DND-41 (cell line): ENCODE data around the gene TGFBR2.

Experiments used
- ATAC-seq: fragments of 200-7000 bp; cut with Tn5 transposase; 3 replicates; pipeline ENCODE4 v1.9.1; 2021; ENCODE audit warnings: low read depth; ENCODE audit not compliant: insufficient read depth
- DNase-seq: peaks from one replicate; pipeline ENCODE4 v3.0.0-alpha.2; 2020
- H2AFZ ChIP-seq: 2 replicates; pipeline ENCODE4 v1.6.0; 2012; ENCODE audit warnings: low read depth, low read length
- H3K27ac ChIP-seq: 2 replicates; pipeline ENCODE4 v1.5.1; 2012; ENCODE audit warnings: low read length, inconsistent platforms
- H3K27me3 ChIP-seq: fragments of 200-600 bp; sonication (generic); 2 replicates; pipeline ENCODE4 v1.6.0; 2012; ENCODE audit warnings: low read length, mild to moderate bottlenecking, inconsistent platforms; ENCODE audit not compliant: insufficient read depth, poor library complexity
- H3K36me3 ChIP-seq: 2 replicates; pipeline ENCODE4 v1.5.1; 2012; ENCODE audit warnings: low read length, inconsistent platforms; ENCODE audit not compliant: insufficient read depth
- H3K4me1 ChIP-seq: 2 replicates; pipeline ENCODE4 v1.5.1; 2012; ENCODE audit warnings: mild to moderate bottlenecking, low read length; ENCODE audit not compliant: insufficient read depth
- H3K4me2 ChIP-seq: 2 replicates; pipeline ENCODE4 v1.6.0; 2012; ENCODE audit warnings: mild to moderate bottlenecking, moderate library complexity, low read length, inconsistent platforms; ENCODE audit not compliant: insufficient read depth
- H3K4me3 ChIP-seq, 2 experiments: fragments of 200-600 bp in 1 of 2; shearing (Covaris generic) in 1 of 2; 2 replicates each; pipeline ENCODE4 v1.5.1; 2012 to 2016; ENCODE audit warnings: inconsistent platforms in 2 of 2, low read length in 2 of 2, mild to moderate bottlenecking in 2 of 2, low read depth in 1 of 2, moderate library complexity in 1 of 2
- H3K79me2 ChIP-seq: 2 replicates; pipeline ENCODE4 v1.6.0; 2012; ENCODE audit warnings: low read length, inconsistent platforms; ENCODE audit not compliant: insufficient read depth
- H3K9ac ChIP-seq: 2 replicates; pipeline ENCODE4 v1.6.0; 2012; ENCODE audit warnings: low read depth, mild to moderate bottlenecking, inconsistent platforms, low read length, moderate library complexity
- H3K9me3 ChIP-seq: 2 replicates; pipeline ENCODE4 v1.5.1; 2012; ENCODE audit warnings: low read length, moderate library complexity, mild to moderate bottlenecking, inconsistent platforms; ENCODE audit not compliant: insufficient read depth, severe bottlenecking
- H4K20me1 ChIP-seq: 2 replicates; pipeline ENCODE4 v1.6.0; 2012; ENCODE audit warnings: low read length; ENCODE audit not compliant: insufficient read depth
- CTCF ChIP-seq: IDR thresholded peaks from 2 replicates; pipeline ENCODE4 v1.5.1; 2012; ENCODE audit warnings: borderline replicate concordance, low read length, moderate library complexity, mild to moderate bottlenecking; ENCODE audit not compliant: poor library complexity, severe bottlenecking; ENCODE audit errors: extremely low read depth
- EZH2 ChIP-seq: IDR thresholded peaks from 3 replicates; pipeline ENCODE4 v1.6.1; 2012; ENCODE audit warnings: borderline replicate concordance, low read depth, mild to moderate bottlenecking, moderate library complexity, low read length, inconsistent platforms; ENCODE audit not compliant: severe bottlenecking

Gene TGFBR2

GRCh38 chr3:30707825-30708224 lies 101.4 kb downstream of the TGFBR2 start:
- Histone ChIP-seq H2AFZ (no peak overlapping the region), H4K20me1 (no peaks in the 10 kb centered on the region), H3K9me3 (peaks cover 2% of the 10 kb centered on the region), H3K4me2 (no peak overlapping the region), H3K27me3 (no peaks in the 10 kb centered on the region), H3K4me3 (no peak overlapping the region), H3K9ac (no peak overlapping the region), H3K36me3 (no peaks in the 10 kb centered on the region), H3K4me1 (no peaks in the 10 kb centered on the region), H3K27ac (no peak overlapping the region), H3K79me2 (no peaks in the 10 kb centered on the region)
- no peak for TF ChIP-seq EZH2
- no peak for TF ChIP-seq CTCF
- no peak for ATAC-seq
- DNase-seq = no peak

- DNase-seq = no peak
- Histone ChIP-seq H3K9ac (no peak overlapping the region), H3K9me3 (no peaks in the 10 kb centered on the region), H3K4me2 (no peak overlapping the region), H2AFZ (no peak overlapping the region), H3K4me3 (no peak overlapping the region), H3K4me1 (no peaks in the 10 kb centered on the region), H4K20me1 (no peaks in the 10 kb centered on the region), H3K27me3 (no peaks in the 10 kb centered on the region), H3K27ac (no peak overlapping the region), H3K79me2 (no peaks in the 10 kb centered on the region), H3K36me3 (no peaks in the 10 kb centered on the region)
- ATAC-seq = no peak
- no peak for TF ChIP-seq EZH2
- TF ChIP-seq CTCF = no peak
These were observed 102.1 kb downstream of the TGFBR2 start for GRCh38 chr3:30708472-30708871.

- Histone ChIP-seq H4K20me1 (no peaks in the 10 kb centered on the region), H2AFZ (no peak overlapping the region), H3K36me3 (no peaks in the 10 kb centered on the region), H3K4me3 (no peak overlapping the region), H3K27me3 (no peaks in the 10 kb centered on the region), H3K9me3 (no peaks in the 10 kb centered on the region), H3K27ac (no peak overlapping the region), H3K9ac (no peak overlapping the region), H3K79me2 (no peaks in the 10 kb centered on the region), H3K4me1 (no peaks in the 10 kb centered on the region), H3K4me2 (no peak overlapping the region)
- no peak for TF ChIP-seq CTCF
- no peak for TF ChIP-seq EZH2
- ATAC-seq = no peak
- no peak for DNase-seq
These were observed 103.6 kb downstream of the TGFBR2 start for GRCh38 chr3:30710017-30710416.

- no peak for TF ChIP-seq CTCF
- DNase-seq (no peak), ATAC-seq (no peak)
- H3K4me3 ChIP-seq = no peak overlapping the region
- no peaks in the 10 kb centered on the region for H4K20me1 ChIP-seq
- no peak overlapping the region for H2AFZ ChIP-seq
- H3K4me2 ChIP-seq = no peak overlapping the region
- no peaks in the 10 kb centered on the region for H3K79me2 ChIP-seq
- no peaks in the 10 kb centered on the region for H3K36me3 ChIP-seq
- H3K27ac ChIP-seq = no peak overlapping the region
- no peaks in the 10 kb centered on the region for H3K27me3 ChIP-seq
- no peaks in the 10 kb centered on the region for H3K9me3 ChIP-seq
- no peak overlapping the region for H3K9ac ChIP-seq
- no peaks in the 10 kb centered on the region for H3K4me1 ChIP-seq
These were observed 104.8 kb downstream of the TGFBR2 start for GRCh38 chr3:30711151-30711550.
